Spinal cord (tissue), 10 donors: ENCODE results near the gene MMP24OS. TPM values are rescaled to one million over a fixed set of nuclear protein-coding genes. Genes with fewer than 3 reads are reported as not detected.
"Not testable (repeated sequence)": the region's sequence is repeated elsewhere in the genome, so short reads cannot be mapped to it uniquely, and the experiment has no call there.

Experiments used
- DNase-seq, 6 donors: peaks; one replicate each; pipeline versions ENCODE4 v3.0.0 to v3.0.0-alpha.2; 2013 to 2015; ENCODE audit warnings: low spot score in 6 of 6, low read depth in 4 of 6
- H3K27ac ChIP-seq: one replicate; pipeline ENCODE4 v1.5.1; 2013; ENCODE audit warnings: low read depth, low read length, control low read depth
- H3K27me3 ChIP-seq: one replicate; pipeline ENCODE4 v1.6.1; 2013; ENCODE audit warnings: low read length; ENCODE audit not compliant: control insufficient read depth, insufficient read depth
- H3K36me3 ChIP-seq: one replicate; pipeline ENCODE4 v1.6.1; 2013; ENCODE audit warnings: low read length; ENCODE audit not compliant: control insufficient read depth, insufficient read depth
- H3K4me1 ChIP-seq: one replicate; pipeline ENCODE4 v1.6.1; 2013; ENCODE audit warnings: low read length; ENCODE audit not compliant: control insufficient read depth, insufficient read depth
- H3K4me3 ChIP-seq: one replicate; pipeline ENCODE4 v1.5.1; 2013; ENCODE audit warnings: low read depth, low read length, control low read depth
- H3K9me3 ChIP-seq: one replicate; pipeline ENCODE4 v1.6.1; 2013; ENCODE audit warnings: low read length; ENCODE audit not compliant: control insufficient read depth, insufficient read depth
- WGBS: methylation state at CpG from one replicate; pipeline ENCODE4 v1.1.5; 2013; ENCODE audit warnings: missing lambda C conversion rate; ENCODE audit not compliant: insufficient coverage; 5-methylcytosine and 5-hydroxymethylcytosine counted together
- polyA plus RNA-seq, 2 donors: library from polyadenylated mRNA; unstranded; fragments of 120-200 nt; gene quantifications; one replicate each; pipeline ENCODE4 v1.2.1, GENCODE V29; 2013; ENCODE audit not compliant: insufficient read length in 2 of 2
- total RNA-seq, 2 donors: library from RNA; depleted of rRNA in 1 of 2; stranded (reverse); fragments of 120-200 nt in 1 of 2; fragments of >200 nt in 1 of 2; gene quantifications; one replicate each; pipeline versions ENCODE4 v1.2.3 to v1.2.4, GENCODE V29; 2013 to 2014
- donor health status: healthy.

Gene MMP24OS
- total and polyA plus RNA-seq, 4 donors: 10.1 to 70.6 (median 42.8) TPM

DNA sequence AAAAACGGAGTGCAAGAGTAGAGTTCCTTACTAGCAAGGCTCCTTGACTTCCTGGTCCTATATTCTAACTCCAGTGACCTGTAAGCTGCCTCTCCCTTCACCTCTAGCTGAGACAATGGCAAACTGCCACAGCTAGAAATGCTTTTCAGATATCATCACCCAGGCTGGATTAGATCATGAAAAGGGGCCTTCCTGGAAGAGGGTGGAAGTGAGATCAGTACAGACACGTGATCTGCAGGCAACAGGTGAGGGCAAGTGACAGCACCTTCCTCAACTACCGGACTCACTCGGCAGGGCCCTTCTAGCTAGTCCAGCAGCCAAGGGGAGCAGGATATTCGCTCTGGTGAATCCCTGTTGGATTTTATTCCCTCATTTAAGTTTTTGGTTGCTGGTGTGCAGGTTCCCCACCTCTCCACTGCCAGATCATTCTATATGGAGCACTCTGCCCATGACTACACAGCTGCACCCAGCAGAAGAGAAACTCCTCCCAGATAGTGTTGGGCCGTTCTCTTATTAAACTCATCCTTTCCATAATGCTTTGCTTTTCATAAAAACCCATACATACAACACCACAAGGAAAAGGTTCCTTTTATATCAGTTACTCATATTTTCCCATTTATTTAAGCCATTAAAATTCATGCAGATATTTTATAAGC lies 40.7 kb upstream of the MMP24OS start:
- WGBS: 71% methylated on average over 3 of the region's 6 CpGs
- H3K27ac ChIP-seq: peak overlapping the region; percentile 13
- peaks cover 3% of the 10 kb centered on the region for H3K4me1 ChIP-seq
- peak in 1 of 6 donors; percentile 21 for DNase-seq
- no peaks in the 10 kb centered on the region for H3K9me3 ChIP-seq
- H3K4me3 ChIP-seq: no peak overlapping the region
- no peaks in the 10 kb centered on the region for H3K27me3 ChIP-seq
- H3K36me3 ChIP-seq: peaks cover 5% of the 10 kb centered on the region

- WGBS: 71% methylated on average over 2 of the region's 5 CpGs
- DNase-seq: no peak
- H3K9me3 ChIP-seq: no peaks in the 10 kb centered on the region
- H3K4me1 ChIP-seq: peaks cover 3% of the 10 kb centered on the region
- H3K27ac ChIP-seq: no peak overlapping the region
- H3K4me3 ChIP-seq: no peak overlapping the region
- peaks cover 6% of the 10 kb centered on the region for H3K36me3 ChIP-seq
- H3K27me3 ChIP-seq: no peaks in the 10 kb centered on the region
Observed at GRCh38 chr20:35317416-35318210, 39.7 kb upstream of the MMP24OS start.

DNA sequence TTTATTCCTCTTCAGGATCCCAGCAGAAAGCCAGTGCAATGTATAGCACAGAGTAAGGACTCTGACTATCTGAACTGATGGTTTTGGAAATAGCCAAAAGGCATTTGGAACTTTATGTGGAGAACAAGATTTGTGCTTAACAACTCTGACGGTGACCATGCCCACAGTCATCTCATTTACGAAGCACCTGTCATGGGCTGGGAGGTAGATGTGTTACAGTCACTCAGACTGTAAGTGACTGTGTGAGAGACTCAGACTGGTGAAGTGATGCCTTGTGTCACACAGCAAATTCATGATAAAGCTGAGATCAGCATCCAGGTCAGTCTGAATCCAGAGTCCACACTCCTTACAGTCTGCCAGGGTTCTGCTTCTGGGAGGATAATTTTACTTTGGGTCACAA lies 38.2 kb upstream of the MMP24OS start:
- 100% methylated on average over 1 of the region's 2 CpGs for WGBS
- DNase-seq: no peak
- peaks cover 3% of the 10 kb centered on the region for H3K4me1 ChIP-seq
- H3K27ac ChIP-seq: no peak overlapping the region
- H3K36me3 ChIP-seq: peaks cover 6% of the 10 kb centered on the region
- H3K9me3 ChIP-seq: no peaks in the 10 kb centered on the region
- no peak overlapping the region for H3K4me3 ChIP-seq
- H3K27me3 ChIP-seq: no peaks in the 10 kb centered on the region

DNA sequence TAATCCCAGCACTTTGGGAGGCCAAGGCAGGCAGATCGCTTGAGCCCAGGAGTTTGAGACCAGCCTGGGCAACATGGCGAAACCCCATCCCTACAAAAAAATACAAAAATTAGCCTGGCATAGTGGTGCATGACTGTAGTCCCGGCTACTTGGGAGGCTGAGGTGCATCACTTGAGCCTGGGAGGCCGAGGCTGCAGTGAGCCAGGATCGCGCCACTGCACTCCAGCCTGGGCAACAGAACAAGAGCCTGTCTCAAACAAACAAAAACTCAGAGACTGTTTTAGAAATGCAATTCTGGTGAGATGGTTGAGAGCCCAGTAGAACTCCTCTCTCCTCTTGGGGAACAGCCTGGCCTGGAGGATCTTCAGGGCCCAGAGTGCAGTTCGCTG lies 37.7 kb upstream of the MMP24OS start:
- H3K27ac ChIP-seq, H3K36me3 ChIP-seq, H3K9me3 ChIP-seq, H3K27me3 ChIP-seq, H3K4me3 ChIP-seq, DNase-seq, H3K4me1 ChIP-seq: not testable (repeated sequence)
- 100% methylated on average over 2 of the region's 7 CpGs for WGBS

- WGBS: 93% methylated on average over 3 of the region's 3 CpGs
- Histone ChIP-seq H3K4me3 (no peak overlapping the region), H3K27ac (no peak overlapping the region)
Observed at GRCh38 chr20:35314816-35315631, 37.1 kb upstream of the MMP24OS start.

DNA sequence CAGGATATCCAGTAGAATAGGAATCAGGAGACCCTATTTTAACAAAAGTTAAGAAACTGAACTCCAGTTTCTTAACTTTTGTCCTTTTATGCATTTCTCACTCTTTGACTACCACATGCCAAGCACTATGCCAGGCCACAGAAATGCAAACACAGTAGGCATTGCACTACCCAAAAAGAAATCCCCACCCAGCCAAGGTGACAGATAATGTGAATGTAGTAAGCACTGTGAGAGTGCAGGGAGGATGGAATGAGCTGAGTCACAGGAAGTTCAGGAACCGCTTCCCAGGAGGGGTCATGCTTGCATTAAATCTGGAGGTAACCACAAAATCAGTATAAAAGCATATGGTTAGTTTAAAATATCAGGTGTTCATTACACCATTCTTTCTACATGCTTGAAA lies 34.4 kb upstream of the MMP24OS start:
- no CpG with 5 or more reads among the region's 1 CpG for WGBS
- Histone ChIP-seq H3K27me3 (no peaks in the 10 kb centered on the region), H3K4me3 (no peak overlapping the region), H3K4me1 (peaks cover 16% of the 10 kb centered on the region), H3K27ac (no peak overlapping the region), H3K36me3 (peaks cover 6% of the 10 kb centered on the region), H3K9me3 (no peaks in the 10 kb centered on the region)
- DNase-seq: no peak

More at GRCh38 chr20:35314816-35315631, 37.1 kb upstream of the MMP24OS start:
- H3K4me1 ChIP-seq: peaks cover 3% of the 10 kb centered on the region
- no peaks in the 10 kb centered on the region for H3K27me3 ChIP-seq
- H3K9me3 ChIP-seq: no peaks in the 10 kb centered on the region
- no peak for DNase-seq
- peaks cover 6% of the 10 kb centered on the region for H3K36me3 ChIP-seq

- no peak overlapping the region for H3K4me3 ChIP-seq
- H3K9me3 ChIP-seq: no peaks in the 10 kb centered on the region
- no peak for DNase-seq
- no peaks in the 10 kb centered on the region for H3K27me3 ChIP-seq
- H3K27ac ChIP-seq: no peak overlapping the region
- H3K36me3 ChIP-seq: peaks cover 6% of the 10 kb centered on the region
- WGBS: no CpG with 5 or more reads among the region's 5 CpGs
- peaks cover 21% of the 10 kb centered on the region for H3K4me1 ChIP-seq
Observed at GRCh38 chr20:35311822-35312221, 33.9 kb upstream of the MMP24OS start.

DNA sequence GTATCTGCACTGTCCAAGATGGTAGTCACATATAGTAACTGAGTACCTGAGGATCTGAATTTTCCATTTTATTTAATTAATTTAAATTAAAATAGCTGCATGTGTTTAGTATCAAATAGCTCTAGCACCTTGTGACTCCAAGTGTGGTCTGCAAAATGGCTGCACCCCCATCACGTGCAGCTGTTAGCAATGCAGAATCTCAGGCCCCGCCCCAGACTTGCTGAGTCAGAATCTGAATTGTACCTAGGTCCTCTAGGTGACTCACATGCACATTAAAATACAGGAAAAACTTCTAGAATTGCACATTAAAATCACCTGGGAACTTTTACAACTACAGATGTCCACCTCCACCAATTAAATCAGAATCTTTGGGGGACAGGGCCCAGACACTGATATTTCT lies 33.5 kb upstream of the MMP24OS start:
- no peaks in the 10 kb centered on the region for H3K9me3 ChIP-seq
- no peak overlapping the region for H3K27ac ChIP-seq
- no peak overlapping the region for H3K4me3 ChIP-seq
- DNase-seq: no peak
- no peaks in the 10 kb centered on the region for H3K27me3 ChIP-seq
- WGBS: 95% methylated on average over 2 of the region's 2 CpGs
- H3K4me1 ChIP-seq: peaks cover 23% of the 10 kb centered on the region
- peaks cover 6% of the 10 kb centered on the region for H3K36me3 ChIP-seq

DNA sequence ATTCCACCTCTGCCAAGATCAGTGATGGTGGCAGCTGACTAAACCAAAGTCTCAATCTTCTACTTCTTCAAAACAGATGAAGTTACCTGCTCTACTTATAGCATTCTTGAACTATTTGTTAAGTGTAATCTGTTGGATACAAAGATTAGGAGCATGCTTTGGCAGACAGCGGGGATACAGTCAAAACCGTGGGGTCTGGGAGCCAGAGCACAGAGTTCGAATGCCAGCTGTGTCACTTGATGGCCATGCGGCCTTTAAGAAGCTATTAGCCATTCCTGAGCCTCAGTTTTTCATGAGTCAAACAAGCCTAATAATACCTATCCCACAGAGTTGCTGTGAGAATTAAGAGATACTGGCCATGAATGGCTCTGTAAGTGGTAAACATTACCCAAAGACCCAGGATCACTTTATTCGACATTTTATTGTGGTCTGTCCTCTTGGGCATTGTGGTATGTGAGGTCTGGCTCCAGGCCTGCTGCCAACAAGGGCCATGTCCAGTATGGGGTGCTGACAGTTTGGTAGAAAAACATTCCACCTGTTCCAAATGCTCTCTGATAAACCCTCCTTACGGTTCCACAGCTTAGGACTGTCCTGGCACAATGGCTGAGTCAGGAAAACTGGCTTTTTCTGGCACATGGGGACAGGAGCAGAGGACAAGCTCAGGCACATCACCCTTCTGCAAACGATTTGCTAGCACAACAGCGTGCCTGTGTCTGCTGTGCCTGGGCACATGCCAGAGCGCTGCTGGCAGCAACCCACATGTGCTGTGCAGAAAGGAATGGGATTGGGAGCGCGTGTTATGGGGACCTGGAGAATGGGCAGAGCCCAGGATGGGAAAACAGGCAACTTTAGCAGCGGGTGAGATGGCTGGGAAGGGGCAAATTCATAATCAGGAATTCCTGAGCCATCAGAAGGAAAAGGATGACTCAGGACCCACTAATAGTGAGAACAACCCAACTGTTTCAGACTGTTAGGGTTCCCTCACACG lies 30.0 kb upstream of the MMP24OS start:
- no peaks in the 10 kb centered on the region for H3K27me3 ChIP-seq
- DNase-seq: peak in 3 of 6 donors; percentile 43 to 85 (median 77)
- peak overlapping the region; percentile 16 for H3K27ac ChIP-seq
- WGBS: 51% methylated on average over 9 of the region's 13 CpGs
- no peak overlapping the region for H3K4me3 ChIP-seq
- peaks cover 24% of the 10 kb centered on the region for H3K36me3 ChIP-seq
- no peaks in the 10 kb centered on the region for H3K9me3 ChIP-seq
- H3K4me1 ChIP-seq: peaks cover 34% of the 10 kb centered on the region
